ENCODE results near the gene PATJ.
"Not testable (repeated sequence)": the region's sequence is repeated elsewhere in the genome, so short reads cannot be mapped to it uniquely, and the experiment has no call there.

PATJ gene

DNA sequence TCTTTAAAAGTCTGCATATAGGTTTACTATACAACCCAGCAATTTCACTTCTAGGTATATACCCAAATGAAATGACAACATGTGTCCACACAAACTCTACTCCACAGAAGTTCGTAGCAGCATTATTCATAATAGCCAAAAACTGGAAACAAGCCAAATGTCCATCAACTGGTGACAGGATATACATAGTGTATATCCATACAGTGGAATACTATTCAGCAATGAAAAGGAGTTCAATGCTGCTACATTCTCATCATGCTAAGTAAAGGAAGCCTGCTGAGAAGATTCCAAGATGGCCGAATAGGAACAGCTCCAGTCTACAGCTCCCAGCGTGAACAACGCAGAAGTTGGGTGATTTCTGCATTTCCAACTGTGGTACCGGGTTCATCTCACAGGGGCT is 200.6 kb downstream of the PATJ start:
- DNase-seq (ENCODE audit: low read depth in 2 of 2): no peak

DNA sequence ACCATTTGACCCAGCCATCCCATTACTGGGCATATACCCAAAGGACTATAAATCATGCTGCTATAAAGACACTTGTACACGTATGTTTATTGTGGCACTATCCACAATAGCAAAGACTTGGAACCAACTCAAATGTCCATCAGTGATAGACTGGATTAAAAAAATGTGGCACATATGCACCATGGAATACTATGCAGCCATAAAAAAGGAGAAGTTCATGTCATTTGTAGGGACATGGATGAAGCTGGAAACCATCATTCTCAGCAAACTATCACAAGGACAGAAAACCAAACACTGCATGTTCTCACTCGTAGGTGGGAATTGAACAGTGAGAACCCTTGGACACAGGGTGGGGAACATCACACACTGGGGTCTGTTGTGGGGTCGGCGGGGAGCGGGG is 206.4 kb downstream of the PATJ start:
- not testable (repeated sequence) for DNase-seq (ENCODE audit: low read depth in 2 of 2)

DNA sequence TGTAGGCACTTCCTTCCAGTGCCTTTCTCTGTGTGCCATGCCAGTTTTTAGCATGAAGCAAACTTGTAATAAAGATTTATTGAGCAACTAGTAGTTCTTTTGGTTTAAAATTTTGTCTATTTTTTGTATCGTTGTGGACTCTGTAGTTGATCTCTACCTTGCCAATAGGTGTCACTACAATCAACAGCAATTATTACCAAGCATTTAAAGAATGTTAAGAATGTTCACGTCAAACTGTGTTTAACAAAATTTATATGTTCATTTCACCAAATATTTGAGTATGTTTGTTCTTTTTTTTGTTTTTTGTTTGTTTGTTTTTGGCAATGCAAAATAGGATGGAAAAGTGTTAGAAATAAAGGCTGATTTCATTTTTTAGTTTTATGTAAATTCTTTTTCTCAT is 208.1 kb downstream of the PATJ start:
- DNase-seq (ENCODE audit: low read depth in 2 of 2): no peak

DNA sequence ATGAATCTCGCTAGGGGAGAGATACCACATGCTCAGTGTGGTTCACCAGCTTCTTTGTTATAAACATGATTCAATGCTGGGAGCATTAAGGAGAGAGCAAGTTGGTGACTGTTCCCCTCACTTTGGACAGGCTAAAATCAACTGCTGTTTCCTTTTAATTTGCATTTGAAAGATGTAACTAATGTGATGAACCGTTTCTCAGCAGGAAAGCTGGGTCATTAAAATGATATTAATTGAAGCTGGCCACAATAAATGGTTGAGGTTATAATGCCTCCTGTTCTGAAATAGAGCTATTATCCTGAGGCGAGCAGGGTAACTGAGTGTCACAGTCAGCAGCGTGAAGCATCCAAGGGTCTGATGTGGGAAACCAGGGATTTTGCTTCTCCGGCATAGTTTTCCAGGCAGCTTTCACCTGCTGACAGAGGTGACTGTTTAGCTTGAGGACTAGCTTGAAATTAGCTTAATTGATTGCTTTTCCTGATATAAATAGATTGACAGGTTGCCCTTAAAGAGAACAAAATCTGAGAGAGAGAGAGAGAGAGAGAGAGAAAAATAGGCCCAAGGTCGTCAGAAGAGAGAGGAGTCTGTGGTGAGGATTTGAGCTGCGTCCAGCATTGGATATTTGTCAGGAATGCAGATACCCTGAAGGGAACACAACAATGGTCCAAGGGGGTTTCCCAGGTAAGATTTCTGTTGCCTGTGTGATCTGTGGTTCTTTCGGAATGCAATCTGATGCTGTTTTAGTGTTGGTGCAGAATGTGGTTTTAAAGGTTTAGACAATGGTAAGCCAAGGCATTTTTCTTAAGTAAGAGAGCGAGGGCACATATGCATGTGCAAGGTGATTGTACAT is 209.7 kb downstream of the PATJ start:
- no peak for DNase-seq (ENCODE audit: low read depth in 2 of 2)

DNA sequence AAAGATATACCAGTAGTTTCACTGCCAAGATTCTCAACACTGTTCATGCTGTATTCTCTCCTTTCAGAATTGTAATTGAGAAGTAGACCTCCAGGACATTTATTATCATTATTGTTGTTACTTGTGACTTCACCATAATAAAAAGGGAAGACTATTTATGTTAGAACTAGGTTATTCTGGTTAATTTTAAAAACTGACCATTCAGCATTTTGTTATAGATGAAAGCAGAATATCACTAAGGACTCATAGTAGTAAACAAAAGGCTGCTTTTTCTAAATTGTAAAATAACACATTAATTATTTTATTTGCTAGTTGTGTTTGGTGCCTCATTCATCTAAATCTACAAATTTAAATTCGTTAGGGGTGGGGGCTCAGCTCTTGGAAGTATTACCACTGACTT is 210.4 kb downstream of the PATJ start:
- DNase-seq (ENCODE audit: low read depth in 2 of 2): no peak

DNA sequence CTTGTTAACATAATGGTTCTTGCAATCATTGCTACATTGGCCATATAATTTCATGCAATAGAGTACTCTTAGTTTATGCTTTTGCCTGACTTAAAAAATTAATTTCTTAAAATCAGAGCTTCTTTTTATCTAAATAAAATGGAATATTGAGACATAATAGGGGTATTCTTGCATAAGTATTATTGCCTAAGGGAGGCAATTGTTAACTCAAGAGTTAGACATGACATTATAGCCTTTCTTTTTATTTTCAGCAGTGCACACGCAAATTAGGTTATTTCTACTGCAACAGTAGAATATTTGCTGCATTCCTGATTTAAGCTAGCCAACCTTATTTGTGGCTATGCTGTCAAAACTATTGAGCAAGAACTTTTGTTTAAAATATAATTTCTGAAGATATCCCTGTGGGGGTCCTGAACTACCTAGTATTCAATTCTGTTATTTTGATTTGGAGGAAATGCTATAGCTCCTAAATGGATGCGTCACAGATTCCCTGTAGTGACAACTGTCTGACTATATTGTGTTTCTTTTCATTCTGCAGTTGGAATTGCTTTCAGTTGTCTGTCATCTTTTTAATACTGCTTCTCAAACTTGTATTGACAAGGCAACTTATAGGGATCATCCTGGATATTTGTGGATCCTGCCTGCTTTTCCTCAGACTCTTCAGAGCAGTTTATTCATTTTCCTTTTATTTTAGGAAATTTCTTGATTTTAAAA is 211.0 kb downstream of the PATJ start:
- no peak for DNase-seq (ENCODE audit: low read depth in 2 of 2)

DNA sequence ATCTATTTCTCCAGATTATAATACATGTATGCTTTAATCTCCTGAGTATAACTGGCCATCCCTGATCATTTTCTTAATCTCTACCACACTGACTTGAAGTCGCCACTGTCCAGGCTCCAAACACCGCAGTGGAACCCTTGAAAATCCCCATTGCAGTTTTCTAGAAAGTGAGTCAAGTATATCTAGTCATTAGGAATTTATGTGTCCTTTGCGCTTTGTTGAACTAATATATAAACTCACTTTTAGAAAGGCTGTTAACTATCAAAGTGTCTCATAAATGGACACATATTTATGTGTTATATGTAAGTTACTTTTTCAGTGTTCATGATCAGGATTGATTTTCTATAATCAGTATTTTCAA is 211.5 kb downstream of the PATJ start:
- no peak for DNase-seq (ENCODE audit: low read depth in 2 of 2)

DNA sequence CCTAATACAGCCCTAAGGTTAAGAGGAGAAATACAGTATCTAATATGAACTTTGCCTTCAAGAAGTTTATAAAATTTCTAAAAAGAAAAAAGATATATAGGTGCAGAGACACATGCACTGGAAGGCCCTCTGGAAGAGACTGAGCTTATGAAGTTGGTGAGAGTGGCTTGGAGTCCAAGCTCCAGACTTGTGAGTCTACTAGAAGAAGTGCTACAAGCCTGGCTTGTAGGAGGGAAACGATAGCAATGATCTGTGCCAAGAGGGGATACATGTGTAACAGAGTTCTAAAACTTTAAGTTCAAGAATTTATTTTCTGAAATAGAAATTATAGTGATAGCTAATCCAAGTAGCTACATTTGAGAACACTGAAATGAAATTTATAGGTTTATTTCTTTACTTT is 213.0 kb downstream of the PATJ start:
- DNase-seq (ENCODE audit: low read depth in 2 of 2): no peak

DNA sequence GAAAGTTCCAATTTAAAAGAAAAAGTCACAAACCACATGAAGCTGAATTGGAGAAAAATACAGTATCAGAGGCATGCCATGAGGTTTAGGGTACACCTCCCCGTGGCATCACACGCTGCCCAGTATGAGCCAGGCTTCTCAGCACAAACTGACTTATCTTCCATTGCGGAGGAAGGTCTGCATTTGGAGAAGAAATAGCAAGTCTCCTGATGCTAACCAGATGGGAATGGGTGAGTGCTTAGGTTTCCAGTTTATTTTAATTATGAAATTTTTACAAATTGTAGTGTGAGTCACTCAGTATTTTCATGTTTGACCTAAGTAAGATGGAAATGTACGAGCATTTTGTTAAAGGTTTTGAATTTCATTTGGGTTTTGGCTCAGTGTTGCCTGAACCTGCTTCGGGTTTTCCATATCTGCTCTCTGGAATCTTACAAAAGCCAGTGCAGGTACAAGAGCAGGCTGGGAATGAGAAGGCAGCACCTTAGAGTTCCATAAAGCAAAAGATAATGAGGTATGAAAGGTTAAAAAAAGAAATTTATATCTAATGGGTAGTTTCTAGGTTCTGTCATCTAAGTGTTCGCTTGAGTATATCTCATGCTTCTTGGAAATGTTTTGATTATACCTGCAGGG is 213.9 kb downstream of the PATJ start:
- no peak for DNase-seq (ENCODE audit: low read depth in 2 of 2)

DNA sequence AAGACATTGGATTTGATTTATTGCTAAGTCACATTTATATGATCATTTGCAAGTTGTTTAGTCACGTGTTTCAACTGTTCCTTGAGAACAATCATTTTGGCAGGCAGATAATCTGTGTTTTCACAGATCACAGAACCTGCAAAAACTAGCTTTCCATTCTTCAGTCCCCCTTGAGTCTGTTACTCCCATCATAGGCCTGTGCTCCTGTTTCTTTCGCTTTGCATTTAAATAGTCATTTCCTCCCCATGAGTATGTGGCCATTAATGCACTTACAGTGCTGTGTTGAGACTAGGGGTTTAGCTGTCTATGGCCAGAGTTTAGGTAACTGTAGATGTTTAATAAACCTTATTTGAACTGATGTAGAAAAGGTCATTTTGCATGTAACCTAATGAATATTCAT is 214.5 kb downstream of the PATJ start:
- DNase-seq (ENCODE audit: low read depth in 2 of 2): no peak

DNA sequence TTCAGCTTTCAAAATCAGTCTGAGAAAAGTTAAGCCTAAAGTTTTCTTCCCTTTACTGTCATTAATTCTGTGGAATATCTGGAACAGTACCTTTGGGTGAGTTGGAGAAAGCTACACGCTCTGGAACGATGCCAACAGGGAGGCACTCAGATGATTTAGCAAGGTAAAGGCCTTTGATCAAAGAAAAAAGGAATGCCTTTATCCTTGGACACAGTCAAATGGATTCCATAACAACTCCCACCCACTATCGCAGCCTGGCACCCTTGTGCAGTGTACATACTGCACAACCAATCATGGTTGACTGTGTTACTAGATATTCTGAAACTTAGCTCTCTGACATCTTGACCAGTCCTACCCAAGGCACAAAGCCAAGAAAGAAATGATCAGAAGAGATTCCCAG is 218.7 kb downstream of the PATJ start:
- DNase-seq (ENCODE audit: low read depth in 2 of 2): no peak

DNA sequence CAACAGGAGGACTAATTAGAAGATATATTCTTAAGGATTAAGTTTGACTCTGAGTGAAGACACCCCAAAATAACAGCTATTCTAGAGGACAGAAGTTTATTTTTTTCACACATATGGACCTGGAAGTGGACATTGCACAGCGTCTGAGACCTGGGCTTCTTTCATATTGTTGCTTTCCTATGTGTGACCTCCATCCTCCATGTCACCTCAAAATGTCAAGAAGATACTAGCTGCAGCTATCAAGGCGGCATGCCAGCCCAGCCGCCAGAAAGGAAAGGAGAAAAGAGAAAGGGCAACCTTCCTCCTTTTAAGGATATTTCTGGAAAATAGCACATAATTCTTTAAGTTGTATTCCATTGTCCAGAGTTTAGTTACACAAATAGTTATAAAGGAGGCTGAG is 220.4 kb downstream of the PATJ start:
- no peak for DNase-seq (ENCODE audit: low read depth in 2 of 2)

DNA sequence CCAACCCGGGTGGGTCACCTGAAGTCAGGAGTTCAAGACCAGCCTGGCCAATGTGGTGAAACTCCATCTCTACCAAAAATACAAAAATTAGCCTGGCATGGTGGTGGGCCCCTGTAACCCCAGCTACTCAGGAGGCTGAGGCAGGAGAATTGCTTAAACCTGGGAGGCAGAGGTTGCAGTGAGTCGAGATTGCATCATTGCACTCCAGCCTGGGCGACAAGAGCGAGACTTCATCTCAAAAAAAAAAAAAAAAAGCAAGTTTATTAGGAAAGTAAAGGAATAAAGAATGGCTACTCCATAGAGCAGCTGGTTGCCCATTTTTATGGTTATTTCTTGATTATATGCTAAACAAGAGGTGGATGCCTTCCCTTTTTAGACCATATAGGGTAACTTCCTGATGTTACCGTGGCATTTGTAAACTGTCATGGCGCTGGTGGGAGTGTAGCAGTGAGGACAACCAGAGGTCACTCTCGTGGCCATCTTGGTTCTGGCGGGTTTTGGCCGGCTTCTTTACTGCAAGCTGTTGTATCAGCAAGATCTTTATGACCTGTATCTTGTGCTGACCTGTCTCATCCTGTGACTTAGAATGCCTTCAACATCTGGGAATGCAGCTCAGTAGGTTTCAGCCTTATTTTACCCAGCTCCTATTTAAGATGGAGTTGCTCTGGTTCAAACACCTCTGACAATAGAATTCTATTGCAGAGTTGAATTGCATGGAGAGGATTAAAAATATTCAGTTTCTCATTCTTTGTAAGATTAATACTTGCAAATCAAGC is 224.4 kb downstream of the PATJ start:
- not testable (repeated sequence) for DNase-seq (ENCODE audit: low read depth in 2 of 2)

DNA sequence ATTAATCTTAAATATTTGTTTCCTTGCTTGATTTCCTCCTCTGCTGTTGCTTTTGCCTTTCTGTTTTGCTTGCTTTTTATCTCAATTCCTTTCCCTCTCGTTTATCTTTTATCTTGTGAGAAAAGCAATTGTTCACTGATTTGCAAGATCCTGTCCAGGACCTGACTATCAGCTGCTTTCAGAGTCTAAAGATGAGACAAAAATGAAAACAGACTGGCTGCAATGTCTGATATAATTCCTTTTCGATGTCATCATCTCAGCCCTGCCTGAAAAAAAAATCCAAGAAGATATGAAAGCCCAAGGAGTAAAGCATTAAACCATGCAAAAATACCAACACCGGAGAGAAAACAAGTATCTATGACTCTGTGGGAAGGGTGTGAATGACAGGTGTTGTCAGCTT is 225.5 kb downstream of the PATJ start:
- no peak for DNase-seq (ENCODE audit: low read depth in 2 of 2)

DNA sequence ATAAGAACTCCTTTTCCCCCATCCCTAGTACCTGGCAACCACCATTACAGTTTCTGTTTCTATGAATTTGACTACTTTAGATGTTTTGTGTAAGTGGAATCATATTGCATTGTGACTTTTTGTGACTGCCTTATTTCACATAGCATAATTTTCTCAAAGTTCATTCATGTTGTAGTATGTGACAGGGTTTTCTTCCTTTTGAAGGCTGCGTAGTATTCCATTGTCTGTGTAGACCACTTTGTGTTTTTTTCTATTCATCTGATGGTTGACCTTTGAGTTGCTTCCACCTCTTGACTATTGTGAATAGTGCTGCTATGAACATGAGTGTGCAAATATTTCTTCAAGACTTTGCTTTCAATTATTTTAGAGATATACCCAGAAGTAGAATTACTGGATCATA is 226.6 kb downstream of the PATJ start:
- no peak for DNase-seq (ENCODE audit: low read depth in 2 of 2)

DNA sequence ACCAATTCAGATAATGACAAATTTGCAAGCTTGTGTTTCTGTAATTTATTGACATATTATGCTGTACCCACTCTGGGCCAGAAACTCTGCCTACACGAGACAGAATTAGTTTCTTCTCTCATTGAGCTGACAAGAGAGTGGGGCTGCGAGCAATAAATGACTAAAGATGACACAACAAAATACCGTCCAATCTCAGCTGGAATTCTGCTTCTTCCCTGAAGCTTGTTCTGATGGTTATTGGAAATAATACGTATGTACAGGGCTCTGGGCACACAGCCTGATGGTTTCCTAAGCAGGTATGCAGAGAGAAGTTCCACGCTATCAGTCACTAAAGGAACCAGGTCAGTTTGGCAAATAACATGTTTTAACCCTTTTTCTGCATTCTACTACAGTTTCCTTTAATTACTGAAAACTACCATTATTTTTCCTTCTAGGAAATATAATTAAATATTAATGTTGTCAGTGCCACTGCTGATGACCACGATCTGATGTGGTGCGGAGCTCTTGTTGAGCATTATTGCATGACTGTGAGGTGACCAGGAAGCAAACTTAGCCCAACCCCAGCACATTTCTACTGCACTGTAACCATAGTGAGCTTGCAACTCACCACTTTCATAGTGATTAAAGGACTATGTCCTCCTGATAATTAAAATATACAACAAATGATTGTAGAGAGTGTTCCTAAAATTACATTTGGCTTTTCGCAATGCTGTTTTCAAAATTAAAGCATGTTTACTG is 231.0 kb downstream of the PATJ start:
- DNase-seq (ENCODE audit: low read depth in 2 of 2): no peak

DNA sequence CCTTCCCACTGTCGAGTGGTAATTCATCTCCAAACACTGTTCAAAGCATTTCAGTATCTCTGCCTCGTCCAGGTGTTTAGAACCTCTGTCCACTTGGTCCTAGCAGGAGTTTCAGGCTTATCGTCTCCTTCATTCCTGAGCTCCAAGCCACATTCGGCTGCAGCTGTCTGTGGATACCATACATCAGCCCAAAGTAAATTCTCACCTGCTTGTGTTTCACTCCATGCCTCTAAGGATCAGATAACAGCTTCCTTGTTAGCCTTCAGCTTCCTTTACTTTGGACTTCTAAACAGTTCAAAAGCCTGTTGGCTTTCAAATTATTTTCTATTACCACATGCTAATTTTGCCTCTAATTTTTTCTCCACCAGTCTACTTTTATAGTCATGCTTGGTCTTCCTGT is 233.4 kb downstream of the PATJ start:
- no peak for DNase-seq (ENCODE audit: low read depth in 2 of 2)

DNA sequence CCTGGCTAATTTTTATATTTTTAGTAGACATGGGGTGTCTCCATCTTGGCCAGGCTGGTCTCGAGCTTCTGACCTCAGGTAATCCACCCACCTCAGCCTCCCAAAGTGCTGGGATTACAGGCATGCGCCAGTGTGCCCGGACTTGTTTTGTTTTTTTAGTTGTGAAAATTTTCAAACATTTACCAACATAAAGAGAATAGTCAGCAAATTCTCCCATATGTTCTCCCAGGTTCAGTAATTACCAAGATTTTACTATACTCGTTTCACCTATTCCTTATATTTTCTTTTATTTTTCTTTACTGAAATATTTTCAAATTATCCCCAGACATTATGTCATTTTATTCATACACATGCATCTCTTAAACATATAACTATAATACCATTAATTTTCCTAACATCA is 234.3 kb downstream of the PATJ start:
- no peak for DNase-seq (ENCODE audit: low read depth in 2 of 2)

DNA sequence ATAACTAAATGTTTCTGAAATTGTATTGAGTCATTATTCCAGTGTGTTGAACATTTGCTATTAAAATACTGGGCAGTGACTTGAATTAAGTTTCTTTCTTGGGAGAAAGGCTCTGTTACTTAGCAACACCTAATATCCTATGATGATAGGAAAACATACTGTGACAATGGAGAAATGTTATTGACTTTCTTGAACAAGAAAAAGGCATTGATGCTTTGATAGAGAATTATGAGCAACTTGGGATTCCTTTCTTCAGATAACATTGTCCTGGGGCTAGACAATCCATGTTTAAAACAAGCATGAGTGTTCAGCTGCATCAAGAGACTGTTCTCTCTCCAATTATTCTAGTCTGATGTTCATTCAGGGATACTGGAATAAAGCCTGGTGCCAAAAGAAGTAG is 236.5 kb downstream of the PATJ start:
- DNase-seq (ENCODE audit: low read depth in 2 of 2): no peak

DNA sequence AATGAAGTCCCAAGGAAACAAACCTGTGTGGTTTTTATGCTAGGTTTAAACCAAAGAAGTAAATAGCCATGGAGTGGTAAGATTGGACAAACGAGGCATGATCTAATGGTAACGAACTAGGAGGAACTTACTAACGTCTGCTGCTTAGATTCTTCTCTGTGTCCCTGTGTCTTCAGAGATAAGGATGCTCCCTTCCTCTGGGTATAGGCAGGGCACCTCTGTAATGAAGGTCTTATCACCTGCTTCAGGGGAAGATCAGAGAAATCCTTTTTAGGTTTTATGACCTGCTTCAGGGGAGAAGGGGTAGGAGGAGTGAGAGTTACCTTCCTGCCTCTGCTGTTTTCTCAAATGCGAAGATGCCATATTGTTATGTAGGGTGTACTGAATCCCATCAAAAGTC is 237.4 kb downstream of the PATJ start:
- no peak for DNase-seq (ENCODE audit: low read depth in 2 of 2)

DNA sequence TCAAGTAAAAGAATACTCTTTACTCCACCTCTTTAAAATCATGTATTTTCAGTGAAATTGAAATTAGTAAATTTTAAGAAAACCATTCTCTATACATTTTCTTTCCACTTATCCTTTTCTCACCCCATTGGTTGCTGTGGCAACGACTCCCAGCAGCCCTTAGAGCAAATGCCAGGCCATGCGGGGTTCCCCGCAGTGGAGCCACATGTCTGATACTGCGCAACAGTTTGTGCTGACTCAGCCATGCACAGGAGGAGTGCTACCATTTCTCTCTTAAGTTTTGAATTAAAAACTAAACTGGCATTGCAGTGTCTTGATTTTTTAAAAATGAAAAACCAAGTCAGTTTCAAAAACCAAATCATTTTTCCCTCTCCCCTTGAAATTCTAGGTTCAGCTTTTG is 238.3 kb downstream of the PATJ start:
- DNase-seq (ENCODE audit: low read depth in 2 of 2): peak in 1 of 2 experiments; percentile 9
